8988T (cell line): ENCODE data around the gene TNFRSF6B.

ENCODE experiments used
- DNase-seq: peaks from one replicate; pipeline ENCODE4 v3.0.0; 2011

TNFRSF6B gene

GRCh38 chr20:63739130-63740069, 42.9 kb downstream of the TNFRSF6B start, which contains the start of gene SLC2A4RG:
SLC2A4RG (plus strand) TSS chr20:63739776; CDS start chr20:63739913, 137 bp downstream.
- peak; percentile 100 for DNase-seq

- peak; percentile 91 for DNase-seq
Measured at GRCh38 chr20:63740070-63740626, 43.7 kb downstream of the TNFRSF6B start.

- DNase-seq = peak; percentile 100
Measured at GRCh38 chr20:63740627-63741353, 44.3 kb downstream of the TNFRSF6B start.

GRCh38 chr20:63741354-63741675, 44.9 kb downstream of the TNFRSF6B start:
- no peak for DNase-seq

- peak; percentile 43 for DNase-seq
Measured at GRCh38 chr20:63741676-63742380, 45.4 kb downstream of the TNFRSF6B start.

GRCh38 chr20:63742381-63743024, 46.1 kb downstream of the TNFRSF6B start:
- peak; percentile 43 for DNase-seq

GRCh38 chr20:63743210-63743970, 46.9 kb downstream of the TNFRSF6B start:
- peak; percentile 52 for DNase-seq

GRCh38 chr20:63744158-63744557, 47.7 kb downstream of the TNFRSF6B start:
- DNase-seq = no peak

- peak; percentile 61 for DNase-seq
Measured at GRCh38 chr20:63744574-63745423, 48.3 kb downstream of the TNFRSF6B start.

GRCh38 chr20:63745424-63745805, 49.0 kb downstream of the TNFRSF6B start:
- peak; percentile 47 for DNase-seq

- peak; percentile 57 for DNase-seq
Measured at GRCh38 chr20:63745961-63746731, 49.7 kb downstream of the TNFRSF6B start.

GRCh38 chr20:63746751-63747315, 50.4 kb downstream of the TNFRSF6B start:
- DNase-seq = peak; percentile 23

GRCh38 chr20:63747622-63748069, 51.2 kb downstream of the TNFRSF6B start:
- DNase-seq = peak; percentile 74
